ENCODE measurements around the gene TBX1.

TBX1 gene

DNA sequence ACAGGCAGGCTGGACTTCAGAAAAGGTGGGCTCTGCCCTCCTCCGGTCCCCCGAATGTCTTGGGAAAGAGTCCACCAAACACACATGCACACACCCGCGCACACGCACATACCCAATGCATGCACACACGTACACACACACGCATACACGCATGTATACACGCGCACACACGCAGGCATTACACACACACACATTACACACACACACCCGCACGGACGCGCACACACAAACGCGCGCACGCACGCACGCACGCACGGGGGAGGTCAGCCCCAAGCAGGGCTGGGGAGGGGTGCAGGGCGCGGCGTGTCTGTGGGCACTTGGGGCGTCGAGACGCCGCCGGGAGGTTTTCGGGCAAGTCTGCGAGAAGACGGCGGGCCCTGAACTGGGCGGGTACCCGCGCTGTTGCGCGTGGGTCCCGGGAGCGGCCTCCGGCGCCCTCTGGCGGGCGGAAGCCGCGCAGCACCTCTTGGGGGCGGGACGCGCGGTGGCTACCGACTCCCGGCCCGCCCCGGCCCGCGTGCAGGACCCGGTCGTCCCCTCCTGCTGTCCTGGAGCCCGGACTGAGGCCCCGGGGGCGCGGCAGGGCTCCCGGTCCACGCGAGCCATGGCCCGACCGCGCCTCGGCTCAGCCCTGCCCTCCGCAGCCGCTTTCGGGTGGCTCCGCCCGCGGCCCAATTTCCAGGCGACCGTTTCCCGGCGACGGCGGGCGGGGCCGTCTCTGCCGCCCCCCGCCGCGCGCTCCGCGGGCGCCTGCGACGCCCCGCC is 42.7 kb upstream of the TBX1 start:
- Histone ChIP-seq H3K27me3 (ENCODE audit: insufficient read depth, poor library complexity, severe bottlenecking) (peaks cover 3% of the 10 kb centered on the region), H3K27ac (replicated peaks) (no peak overlapping the region), H3K4me3 (replicated peaks; ENCODE audit: insufficient read depth, low read length) (peak overlapping the region; percentile 40)
- TF ChIP-seq, protein P1, sequence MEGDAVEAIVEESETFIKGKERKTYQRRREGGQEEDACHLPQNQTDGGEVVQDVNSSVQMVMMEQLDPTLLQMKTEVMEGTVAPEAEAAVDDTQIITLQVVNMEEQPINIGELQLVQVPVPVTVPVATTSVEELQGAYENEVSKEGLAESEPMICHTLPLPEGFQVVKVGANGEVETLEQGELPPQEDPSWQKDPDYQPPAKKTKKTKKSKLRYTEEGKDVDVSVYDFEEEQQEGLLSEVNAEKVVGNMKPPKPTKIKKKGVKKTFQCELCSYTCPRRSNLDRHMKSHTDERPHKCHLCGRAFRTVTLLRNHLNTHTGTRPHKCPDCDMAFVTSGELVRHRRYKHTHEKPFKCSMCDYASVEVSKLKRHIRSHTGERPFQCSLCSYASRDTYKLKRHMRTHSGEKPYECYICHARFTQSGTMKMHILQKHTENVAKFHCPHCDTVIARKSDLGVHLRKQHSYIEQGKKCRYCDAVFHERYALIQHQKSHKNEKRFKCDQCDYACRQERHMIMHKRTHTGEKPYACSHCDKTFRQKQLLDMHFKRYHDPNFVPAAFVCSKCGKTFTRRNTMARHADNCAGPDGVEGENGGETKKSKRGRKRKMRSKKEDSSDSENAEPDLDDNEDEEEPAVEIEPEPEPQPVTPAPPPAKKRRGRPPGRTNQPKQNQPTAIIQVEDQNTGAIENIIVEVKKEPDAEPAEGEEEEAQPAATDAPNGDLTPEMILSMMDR (IDR thresholded peaks at IDR 0.05; ENCODE audit: insufficient read depth, low read length): peak; percentile 72
- no peak for TF ChIP-seq POLR2AphosphoS5 (IDR thresholded peaks at IDR 0.05; ENCODE audit: low read depth)
- DNase-seq (ENCODE audit: low read depth in 1 of 2, low spot score in 1 of 2): peak; percentile 66 to 72

DNA sequence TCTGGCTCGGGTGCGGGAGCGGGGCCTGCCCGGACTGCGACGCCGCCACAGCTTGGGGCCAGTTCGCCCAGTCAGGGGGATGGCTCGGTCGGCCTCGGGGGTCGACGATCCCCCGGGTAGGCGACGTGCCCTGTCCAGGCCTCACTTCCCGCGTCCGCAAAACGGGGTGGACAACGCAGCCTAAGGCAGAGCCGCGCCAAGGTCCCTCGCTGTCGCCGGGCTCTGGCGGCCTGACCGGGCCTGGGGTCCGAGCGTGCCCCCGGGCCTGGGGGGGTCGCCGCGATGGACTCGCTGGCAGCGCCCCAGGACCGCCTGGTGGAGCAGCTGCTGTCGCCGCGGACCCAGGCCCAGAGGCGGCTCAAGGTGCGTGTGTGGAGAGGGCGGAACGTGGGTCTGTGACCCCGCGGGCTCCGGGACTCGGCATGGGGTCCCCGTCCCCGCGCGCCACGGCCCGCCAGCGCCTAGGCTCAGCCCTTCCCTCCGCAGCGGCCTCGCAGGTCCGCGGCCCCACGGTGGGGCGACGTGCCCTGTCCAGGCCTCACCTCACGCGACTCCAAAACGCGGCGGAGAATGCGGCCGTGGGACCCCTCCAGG is 42.0 kb upstream of the TBX1 start:
- Histone ChIP-seq H3K27me3 (ENCODE audit: insufficient read depth, poor library complexity, severe bottlenecking) (peaks cover 9% of the 10 kb centered on the region), H3K4me3 (replicated peaks; ENCODE audit: insufficient read depth, low read length) (peak overlapping the region; percentile 40), H3K27ac (replicated peaks) (no peak overlapping the region)
- no peak for DNase-seq (ENCODE audit: low read depth in 1 of 2, low spot score in 1 of 2)
- TF ChIP-seq, protein P1 (IDR thresholded peaks at IDR 0.05; ENCODE audit: insufficient read depth, low read length): no peak
- no peak for TF ChIP-seq POLR2AphosphoS5 (IDR thresholded peaks at IDR 0.05; ENCODE audit: low read depth)
- TF ChIP-seq SPI1 (IDR thresholded peaks at IDR 0.05; ENCODE audit: borderline replicate concordance, low read depth): no peak
- TF ChIP-seq, protein P2, sequence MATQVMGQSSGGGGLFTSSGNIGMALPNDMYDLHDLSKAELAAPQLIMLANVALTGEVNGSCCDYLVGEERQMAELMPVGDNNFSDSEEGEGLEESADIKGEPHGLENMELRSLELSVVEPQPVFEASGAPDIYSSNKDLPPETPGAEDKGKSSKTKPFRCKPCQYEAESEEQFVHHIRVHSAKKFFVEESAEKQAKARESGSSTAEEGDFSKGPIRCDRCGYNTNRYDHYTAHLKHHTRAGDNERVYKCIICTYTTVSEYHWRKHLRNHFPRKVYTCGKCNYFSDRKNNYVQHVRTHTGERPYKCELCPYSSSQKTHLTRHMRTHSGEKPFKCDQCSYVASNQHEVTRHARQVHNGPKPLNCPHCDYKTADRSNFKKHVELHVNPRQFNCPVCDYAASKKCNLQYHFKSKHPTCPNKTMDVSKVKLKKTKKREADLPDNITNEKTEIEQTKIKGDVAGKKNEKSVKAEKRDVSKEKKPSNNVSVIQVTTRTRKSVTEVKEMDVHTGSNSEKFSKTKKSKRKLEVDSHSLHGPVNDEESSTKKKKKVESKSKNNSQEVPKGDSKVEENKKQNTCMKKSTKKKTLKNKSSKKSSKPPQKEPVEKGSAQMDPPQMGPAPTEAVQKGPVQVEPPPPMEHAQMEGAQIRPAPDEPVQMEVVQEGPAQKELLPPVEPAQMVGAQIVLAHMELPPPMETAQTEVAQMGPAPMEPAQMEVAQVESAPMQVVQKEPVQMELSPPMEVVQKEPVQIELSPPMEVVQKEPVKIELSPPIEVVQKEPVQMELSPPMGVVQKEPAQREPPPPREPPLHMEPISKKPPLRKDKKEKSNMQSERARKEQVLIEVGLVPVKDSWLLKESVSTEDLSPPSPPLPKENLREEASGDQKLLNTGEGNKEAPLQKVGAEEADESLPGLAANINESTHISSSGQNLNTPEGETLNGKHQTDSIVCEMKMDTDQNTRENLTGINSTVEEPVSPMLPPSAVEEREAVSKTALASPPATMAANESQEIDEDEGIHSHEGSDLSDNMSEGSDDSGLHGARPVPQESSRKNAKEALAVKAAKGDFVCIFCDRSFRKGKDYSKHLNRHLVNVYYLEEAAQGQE (IDR thresholded peaks at IDR 0.05; ENCODE audit: insufficient replicate concordance, low read depth): no peak
- no peak for TF ChIP-seq GABPA (IDR thresholded peaks at IDR 0.05; ENCODE audit: low read depth)

DNA sequence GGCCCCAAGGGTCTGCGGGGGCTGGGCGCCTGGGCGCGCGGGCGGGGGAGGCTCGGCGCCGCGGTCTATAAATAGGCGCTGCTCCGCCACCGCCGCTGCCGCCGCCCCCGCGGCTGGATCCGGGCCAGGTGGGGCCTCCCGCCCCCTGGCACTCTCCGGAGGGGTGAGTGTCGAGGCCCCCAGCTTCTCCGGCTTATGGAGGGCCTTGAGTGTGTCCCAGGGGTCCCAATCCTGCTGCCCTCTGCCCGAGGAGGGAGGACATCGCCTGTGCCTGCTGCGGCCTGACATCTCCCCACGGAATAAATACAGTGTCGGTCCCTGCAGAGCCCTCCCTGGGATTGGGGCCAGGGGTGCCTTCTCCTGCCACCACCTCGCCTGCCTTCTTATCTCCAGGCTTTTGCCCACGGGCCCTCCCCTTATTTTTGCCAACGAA is 41.5 kb upstream of the TBX1 start:
- TF ChIP-seq POLR2AphosphoS5 (IDR thresholded peaks at IDR 0.05; ENCODE audit: low read depth) (no peak), SPI1 (IDR thresholded peaks at IDR 0.05; ENCODE audit: borderline replicate concordance, low read depth) (no peak), GABPA (IDR thresholded peaks at IDR 0.05; ENCODE audit: low read depth) (no peak)
- TF ChIP-seq, protein P2 (IDR thresholded peaks at IDR 0.05; ENCODE audit: insufficient replicate concordance, low read depth): no peak
- TF ChIP-seq, protein P1 (IDR thresholded peaks at IDR 0.05; ENCODE audit: insufficient read depth, low read length): no peak
- Histone ChIP-seq H3K4me3 (replicated peaks; ENCODE audit: insufficient read depth, low read length) (no peak overlapping the region), H3K27me3 (ENCODE audit: insufficient read depth, poor library complexity, severe bottlenecking) (peaks cover 10% of the 10 kb centered on the region), H3K27ac (replicated peaks) (no peak overlapping the region)
- no peak for DNase-seq (ENCODE audit: low read depth in 1 of 2, low spot score in 1 of 2)

Data from HL-60 (cell line).